Neuronal stem cell (in vitro differentiated cells): ENCODE data around the gene WFDC1.

ENCODE experiments used
- DNase-seq: peaks from one replicate; pipeline ENCODE4 v3.0.0-alpha.2; 2013; ENCODE audit warnings: low spot score
- H2AFZ ChIP-seq: one replicate; pipeline ENCODE4 v1.6.1; 2013; ENCODE audit warnings: mild to moderate bottlenecking, low read length, inconsistent platforms
- H2AK5ac ChIP-seq: 2 replicates; pipeline ENCODE4 v1.6.1; 2013; ENCODE audit warnings: low read depth, mild to moderate bottlenecking, inconsistent platforms, low read length, moderate library complexity, mixed read lengths
- H2BK120ac ChIP-seq: 2 replicates; pipeline ENCODE4 v1.6.1; 2013; ENCODE audit warnings: low read depth, mild to moderate bottlenecking, inconsistent platforms, low read length, moderate library complexity, mixed read lengths
- H2BK12ac ChIP-seq: one replicate; pipeline ENCODE4 v1.6.1; 2013; ENCODE audit warnings: low read length, inconsistent platforms
- H2BK15ac ChIP-seq: 2 replicates; pipeline ENCODE4 v1.6.1; 2013; ENCODE audit warnings: mild to moderate bottlenecking, low read length, inconsistent platforms, mixed read lengths
- H2BK5ac ChIP-seq: one replicate; pipeline ENCODE4 v1.6.1; 2013; ENCODE audit warnings: inconsistent platforms, mild to moderate bottlenecking, low read length, moderate library complexity
- H3K14ac ChIP-seq: one replicate; pipeline ENCODE4 v1.6.1; 2013; ENCODE audit warnings: low read length, inconsistent platforms
- H3K18ac ChIP-seq: 2 replicates; pipeline ENCODE4 v1.6.1; 2013; ENCODE audit warnings: low read length, inconsistent platforms
- H3K23ac ChIP-seq: 2 replicates; pipeline ENCODE4 v1.6.1; 2013; ENCODE audit warnings: low read depth, mild to moderate bottlenecking, mixed read lengths, low read length, inconsistent platforms; ENCODE audit not compliant: poor library complexity
- H3K27ac ChIP-seq: replicated peaks from 3 replicates; pipeline ENCODE4 v1.5.1; 2013; ENCODE audit warnings: low read length, inconsistent platforms
- H3K27me3 ChIP-seq, 3 experiments: 2 replicates each; pipeline ENCODE4 v1.6.1; 2013; ENCODE audit warnings: low read length in 3 of 3, mild to moderate bottlenecking in 2 of 3, inconsistent platforms in 1 of 3, low read depth in 1 of 3, mixed read lengths in 1 of 3, moderate library complexity in 1 of 3; ENCODE audit not compliant: control insufficient read depth in 3 of 3, insufficient read depth in 3 of 3
- H3K36me3 ChIP-seq, 2 donors: replicated peaks in 1 of 2; 2 replicates each; pipeline ENCODE4 v1.6.1; 2013; ENCODE audit warnings: low read length in 2 of 2; ENCODE audit not compliant: control insufficient read depth in 2 of 2, insufficient read depth in 2 of 2
- H3K4ac ChIP-seq: 2 replicates; pipeline ENCODE4 v1.6.1; 2013; ENCODE audit warnings: inconsistent platforms, mild to moderate bottlenecking, low read length, moderate library complexity
- H3K4me1 ChIP-seq, 2 donors: 1 replicate in 1 of 2; 2 replicates in 1 of 2; pipeline ENCODE4 v1.6.1; 2013; ENCODE audit warnings: low read length in 2 of 2, low read depth in 1 of 2; ENCODE audit not compliant: control insufficient read depth in 2 of 2, insufficient read depth in 1 of 2
- H3K4me2 ChIP-seq: one replicate; pipeline ENCODE4 v1.6.1; 2013; ENCODE audit warnings: mild to moderate bottlenecking, low read length, inconsistent platforms; ENCODE audit not compliant: insufficient read depth, poor library complexity, severe bottlenecking
- H3K4me3 ChIP-seq, 2 donors: 2 replicates each; pipeline ENCODE4 v1.5.1; 2013; ENCODE audit warnings: low read length in 2 of 2, mild to moderate bottlenecking in 2 of 2, inconsistent platforms in 1 of 2, moderate library complexity in 1 of 2
- H3K79me1 ChIP-seq: one replicate; pipeline ENCODE4 v1.6.1; 2013; ENCODE audit warnings: low read depth, mild to moderate bottlenecking, inconsistent platforms, low read length, moderate library complexity
- H3K9ac ChIP-seq: one replicate; pipeline ENCODE4 v1.6.1; 2013; ENCODE audit warnings: mild to moderate bottlenecking, low read depth, low read length, inconsistent platforms; ENCODE audit not compliant: poor library complexity
- H3K9me3 ChIP-seq, 2 donors: replicated peaks in 1 of 2; 2 replicates each; pipeline versions ENCODE3 to v1.6.1; 2013; ENCODE audit warnings: low read length in 2 of 2, mild to moderate bottlenecking in 2 of 2, inconsistent platforms in 1 of 2, low read depth in 1 of 2, mixed read lengths in 1 of 2, moderate library complexity in 1 of 2; ENCODE audit not compliant: control insufficient read depth in 2 of 2, insufficient read depth in 1 of 2
- H4K8ac ChIP-seq: one replicate; pipeline ENCODE4 v1.6.1; 2013; ENCODE audit warnings: low read depth, mild to moderate bottlenecking, inconsistent platforms, low read length, moderate library complexity
- H4K91ac ChIP-seq: one replicate; pipeline ENCODE4 v1.6.1; 2013; ENCODE audit warnings: low read length, low read depth, mild to moderate bottlenecking, inconsistent platforms; ENCODE audit not compliant: poor library complexity
- WGBS, 2 donors: extraction: QIAGEN DNeasy Blood & Tissue Kit; methylation state at CpG; one replicate each; pipeline ENCODE4 v1.1.7; 2013; ENCODE audit warnings: missing lambda C conversion rate in 2 of 2, mixed read lengths in 1 of 2; ENCODE audit not compliant: insufficient read length in 2 of 2, insufficient replicate concordance in 1 of 2; ENCODE audit errors: extremely low coverage in 2 of 2; 5-methylcytosine and 5-hydroxymethylcytosine counted together

Gene WFDC1

DNA sequence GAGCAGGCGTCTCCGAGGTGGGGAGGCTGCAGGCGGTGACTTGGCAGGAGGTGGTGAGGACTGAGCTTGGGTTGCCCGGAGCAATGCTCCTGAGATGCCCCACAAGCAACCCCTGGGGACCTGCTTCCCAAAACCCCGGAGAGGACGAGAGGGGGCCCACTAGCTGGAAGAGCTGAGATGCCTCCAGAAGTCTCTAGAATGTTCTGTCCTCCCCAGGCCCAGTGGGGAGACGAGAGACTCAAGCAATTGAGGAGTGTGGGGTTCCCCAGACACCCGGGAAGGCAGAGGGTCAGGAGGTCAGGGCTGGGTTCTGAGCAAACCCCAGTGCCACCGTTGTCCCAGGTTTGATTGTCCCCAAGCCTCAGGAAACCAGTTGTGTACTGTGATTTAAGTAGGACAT lies 52.5 kb downstream of the WFDC1 start:
- no peak overlapping the region for H3K23ac ChIP-seq
- no CpG with 5 or more reads among the region's 9 CpGs for WGBS, 2 donors

DNA sequence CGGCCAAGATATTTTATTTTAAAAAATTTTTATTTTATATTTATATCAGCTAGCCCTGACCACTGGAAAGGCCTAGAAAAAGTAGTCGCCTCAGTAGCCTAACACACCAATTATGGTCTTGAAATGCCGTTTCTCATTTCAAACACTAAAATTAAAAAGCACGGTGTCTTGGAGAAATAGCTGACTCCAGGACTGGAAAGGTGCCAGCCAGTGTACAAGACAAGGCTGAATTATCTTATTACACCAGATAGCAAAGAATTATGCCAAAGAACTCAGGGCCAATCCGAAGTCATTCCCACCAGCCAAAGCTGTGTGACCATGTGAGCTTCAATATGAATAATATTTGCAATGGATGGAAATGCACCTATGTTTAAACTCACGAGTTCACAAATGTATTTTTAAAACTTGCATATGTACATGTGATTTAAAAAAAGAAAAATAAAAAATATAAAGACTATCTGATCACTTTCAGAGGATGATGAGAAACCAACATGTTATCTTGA lies 53.8 kb downstream of the WFDC1 start:
- no peak overlapping the region for H3K14ac ChIP-seq
- no peaks in the 10 kb centered on the region for H3K36me3 ChIP-seq
- DNase-seq: no peak
- H2BK5ac ChIP-seq: no peak overlapping the region
- no peak overlapping the region for H2BK15ac ChIP-seq
- H3K4ac ChIP-seq: no peak overlapping the region
- peaks cover 3 to 9% of the 10 kb centered on the region in 2 donors for H3K4me1 ChIP-seq
- no peaks in the 10 kb centered on the region for H3K9me3 ChIP-seq
- no peak overlapping the region for H2BK12ac ChIP-seq
- no peak overlapping the region for H4K91ac ChIP-seq
- no peak overlapping the region for H4K8ac ChIP-seq
- H3K18ac ChIP-seq: no peak overlapping the region
- no peaks in the 10 kb centered on the region for H3K79me1 ChIP-seq
- no peak overlapping the region for H3K4me2 ChIP-seq
- WGBS, 2 donors: no CpG with 5 or more reads among the region's 6 CpGs
- H3K27me3 ChIP-seq: peaks cover 0 to 13% (median 0%) of the 10 kb centered on the region in 3 experiments
- no peak overlapping the region for H3K27ac ChIP-seq
- H2BK120ac ChIP-seq: no peak overlapping the region
- H2AFZ ChIP-seq: no peak overlapping the region
- H3K9ac ChIP-seq: no peak overlapping the region
- no peak overlapping the region for H2AK5ac ChIP-seq
- H3K4me3 ChIP-seq: no peak overlapping the region
- no peak overlapping the region for H3K23ac ChIP-seq

More for the DNA sequence above, 52.5 kb downstream of the WFDC1 start:
- no peak overlapping the region for H4K8ac ChIP-seq
- H4K91ac ChIP-seq: no peak overlapping the region
- H3K27me3 ChIP-seq: peaks cover 0 to 13% (median 0%) of the 10 kb centered on the region in 3 experiments
- no peak overlapping the region for H2AK5ac ChIP-seq
- H2BK15ac ChIP-seq: peak overlapping the region; percentile 16
- H3K79me1 ChIP-seq: no peaks in the 10 kb centered on the region
- peaks cover 3 to 9% of the 10 kb centered on the region in 2 donors for H3K4me1 ChIP-seq
- H3K4me3 ChIP-seq: no peak overlapping the region
- no peak for DNase-seq
- no peak overlapping the region for H2BK5ac ChIP-seq
- no peak overlapping the region for H3K4ac ChIP-seq
- no peaks in the 10 kb centered on the region for H3K9me3 ChIP-seq
- no peaks in the 10 kb centered on the region for H3K36me3 ChIP-seq
- H3K14ac ChIP-seq: no peak overlapping the region
- no peak overlapping the region for H2AFZ ChIP-seq
- peak overlapping the region; percentile 49 for H2BK120ac ChIP-seq
- peak overlapping the region; percentile 32 for H3K18ac ChIP-seq
- no peak overlapping the region for H3K4me2 ChIP-seq
- no peak overlapping the region for H3K27ac ChIP-seq
- H2BK12ac ChIP-seq: no peak overlapping the region
- no peak overlapping the region for H3K9ac ChIP-seq

DNA sequence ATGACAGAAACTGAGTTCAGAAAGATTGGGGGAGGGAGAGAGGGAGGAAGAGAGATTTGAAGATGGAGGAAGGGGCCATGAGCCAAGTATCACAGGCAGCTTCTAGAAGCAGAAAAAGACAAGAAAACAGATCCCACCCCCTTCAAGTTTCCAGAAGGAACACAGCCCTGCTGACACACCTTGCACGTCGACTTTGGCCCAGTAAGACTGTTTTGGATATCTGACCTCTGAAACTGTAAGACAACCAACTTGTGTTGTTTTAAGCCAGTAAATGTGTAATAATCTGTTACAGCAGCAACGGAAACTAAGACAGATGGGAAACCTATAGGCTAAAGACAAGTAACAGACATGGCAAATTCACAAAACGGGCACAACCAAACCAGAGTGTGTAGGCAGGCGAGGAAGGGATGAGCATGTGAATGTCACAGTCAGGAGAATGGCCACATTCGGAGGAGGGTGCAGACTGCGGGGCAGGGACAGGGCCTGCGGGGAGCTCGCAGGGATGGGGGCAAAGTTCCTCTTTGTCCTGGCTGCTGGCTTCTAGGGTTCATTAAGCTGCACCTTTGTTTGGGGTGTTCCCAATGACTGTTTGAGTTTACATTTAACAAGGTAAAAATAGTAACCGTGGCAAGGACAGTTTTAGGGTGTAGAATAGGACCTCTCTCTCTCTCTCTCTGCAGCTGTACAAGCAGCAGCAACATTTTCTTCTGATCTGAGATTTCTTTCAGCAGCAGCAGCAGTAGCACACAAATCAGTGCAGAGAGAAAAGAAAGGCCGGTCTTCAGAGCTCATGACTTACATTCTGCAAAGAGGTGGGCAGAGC lies 55.4 kb downstream of the WFDC1 start:
- Histone ChIP-seq H4K8ac (no peak overlapping the region), H2BK5ac (no peak overlapping the region), H3K27ac (peak overlapping the region; percentile 46), H3K4me3 (no peak overlapping the region), H2BK120ac (no peak overlapping the region), H2BK12ac (no peak overlapping the region), H3K4me2 (no peak overlapping the region), H2BK15ac (no peak overlapping the region), H3K4me1 (peaks cover 3 to 9% of the 10 kb centered on the region in 2 donors), H3K9me3 (no peaks in the 10 kb centered on the region), H4K91ac (no peak overlapping the region), H2AFZ (no peak overlapping the region), H3K79me1 (no peaks in the 10 kb centered on the region), H3K14ac (no peak overlapping the region), H3K23ac (no peak overlapping the region), H3K18ac (peak overlapping the region; percentile 83), H3K4ac (no peak overlapping the region), H3K36me3 (no peaks in the 10 kb centered on the region), H3K9ac (no peak overlapping the region), H2AK5ac (no peak overlapping the region), H3K27me3 (peaks cover 0 to 4% (median 0%) of the 10 kb centered on the region in 3 experiments)
- no peak for DNase-seq
- WGBS, 2 donors: no CpG with 5 or more reads among the region's 11 CpGs

DNA sequence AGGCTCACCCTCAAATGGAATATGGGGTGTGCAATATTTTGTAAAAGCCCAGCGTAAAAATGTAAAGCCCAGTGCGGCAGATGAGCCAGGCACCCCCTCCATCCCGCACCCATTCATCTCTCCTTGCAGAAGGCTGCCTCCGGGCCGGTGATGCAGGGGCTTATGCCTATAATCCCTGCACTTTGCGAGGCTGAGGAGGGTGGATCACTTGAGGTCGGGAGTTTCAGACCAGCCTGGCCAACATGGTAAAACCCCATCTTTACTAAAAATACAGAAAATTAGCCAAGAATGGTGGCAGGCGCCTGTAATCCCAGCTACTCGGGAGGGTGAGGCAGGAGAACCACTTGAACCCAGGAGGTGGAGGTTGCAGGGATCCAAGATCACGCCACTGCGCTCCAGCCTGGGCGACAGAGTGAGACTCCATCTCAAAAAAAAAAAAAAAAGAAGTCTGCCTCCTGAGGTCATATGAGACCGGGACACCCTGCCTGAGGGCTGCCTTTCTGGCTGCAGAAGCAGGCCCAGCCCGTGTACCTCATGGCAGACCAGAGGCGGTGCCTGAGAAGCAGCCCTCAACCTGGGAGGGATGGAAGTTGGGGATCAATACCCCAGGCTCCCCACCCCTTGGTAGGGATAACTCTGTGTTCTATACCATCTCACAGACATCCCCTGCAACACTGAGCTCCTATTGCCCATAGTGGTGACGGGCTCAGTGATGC lies 56.2 kb downstream of the WFDC1 start:
- Histone ChIP-seq H3K79me1 (no peaks in the 10 kb centered on the region), H2BK5ac (no peak overlapping the region), H2BK15ac (peak overlapping the region; percentile 82), H3K27ac (peak overlapping the region; percentile 46), H3K14ac (no peak overlapping the region), H3K18ac (peak overlapping the region; percentile 83), H3K9ac (no peak overlapping the region), H2AK5ac (peak overlapping the region; percentile 76), H2BK120ac (peak overlapping the region; percentile 65), H3K9me3 (no peaks in the 10 kb centered on the region), H2BK12ac (no peak overlapping the region), H3K4me1 (peaks cover 3 to 9% of the 10 kb centered on the region in 2 donors), H3K4me3 (no peak overlapping the region), H4K8ac (no peak overlapping the region), H3K4ac (no peak overlapping the region), H4K91ac (no peak overlapping the region), H2AFZ (no peak overlapping the region), H3K4me2 (no peak overlapping the region), H3K23ac (no peak overlapping the region), H3K36me3 (no peaks in the 10 kb centered on the region), H3K27me3 (no peaks in the 10 kb centered on the region)
- WGBS, 2 donors: no CpG with 5 or more reads among the region's 16 CpGs
- no peak for DNase-seq
